GM19023 (cell line): ENCODE data around the gene PALMD.

Source experiments
- ATAC-seq: cut with Tn5 transposase; IDR thresholded peaks from one replicate; pipeline ENCODE4 v1.9.1; 2021; ENCODE audit warnings: mild to moderate bottlenecking, moderate library complexity; ENCODE audit not compliant: unreplicated experiment

The PALMD gene

DNA sequence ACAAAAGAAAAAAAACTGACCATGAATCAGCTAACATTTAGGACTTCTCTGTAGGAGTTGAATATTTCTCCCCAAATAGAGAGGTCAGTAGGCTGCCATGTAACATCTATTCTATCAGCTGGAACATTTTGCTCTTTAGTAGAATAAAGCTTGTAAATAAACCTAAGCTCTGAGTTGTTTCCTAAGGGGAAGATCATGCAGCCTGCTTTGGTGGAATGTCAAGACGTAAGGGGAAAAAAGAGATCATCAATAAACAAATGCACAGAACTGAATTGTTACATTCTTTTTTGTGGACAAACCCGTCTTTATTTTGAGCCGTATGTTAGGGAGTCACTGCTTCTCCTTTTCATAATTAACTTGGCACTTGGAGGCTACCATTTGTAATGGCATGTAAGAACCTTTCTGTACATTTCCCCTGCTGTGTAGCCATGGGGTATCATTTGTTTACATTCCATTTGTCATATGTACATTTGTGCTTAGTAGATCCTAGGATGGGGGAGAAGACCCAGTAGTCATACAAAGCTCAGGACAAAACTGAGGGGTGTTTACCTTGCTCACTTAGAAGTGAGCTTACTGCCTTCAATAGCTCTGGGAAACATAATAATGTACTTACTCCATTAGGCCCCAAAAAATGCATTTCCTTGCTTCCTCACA is 10.8 kb upstream of the PALMD start:
- no peak for ATAC-seq

DNA sequence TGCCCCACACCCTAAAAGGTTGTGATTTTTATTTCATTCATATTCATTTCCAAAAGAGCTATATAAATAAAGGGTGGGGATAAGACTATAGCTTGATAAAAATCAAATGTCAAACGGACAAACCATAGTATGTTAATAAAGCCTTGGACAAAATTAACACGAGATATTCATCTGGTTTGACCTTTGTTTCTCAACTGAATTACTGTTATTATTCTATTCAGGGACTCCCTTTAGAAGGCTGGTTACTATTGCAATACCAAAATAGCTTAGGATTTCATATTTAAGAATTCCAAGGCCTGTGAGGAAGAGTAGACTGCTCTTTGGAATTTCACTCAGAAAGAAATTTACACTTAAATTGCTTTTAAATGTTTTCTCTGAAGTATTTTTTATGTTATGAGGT is 10.2 kb upstream of the PALMD start:
- no peak for ATAC-seq

DNA sequence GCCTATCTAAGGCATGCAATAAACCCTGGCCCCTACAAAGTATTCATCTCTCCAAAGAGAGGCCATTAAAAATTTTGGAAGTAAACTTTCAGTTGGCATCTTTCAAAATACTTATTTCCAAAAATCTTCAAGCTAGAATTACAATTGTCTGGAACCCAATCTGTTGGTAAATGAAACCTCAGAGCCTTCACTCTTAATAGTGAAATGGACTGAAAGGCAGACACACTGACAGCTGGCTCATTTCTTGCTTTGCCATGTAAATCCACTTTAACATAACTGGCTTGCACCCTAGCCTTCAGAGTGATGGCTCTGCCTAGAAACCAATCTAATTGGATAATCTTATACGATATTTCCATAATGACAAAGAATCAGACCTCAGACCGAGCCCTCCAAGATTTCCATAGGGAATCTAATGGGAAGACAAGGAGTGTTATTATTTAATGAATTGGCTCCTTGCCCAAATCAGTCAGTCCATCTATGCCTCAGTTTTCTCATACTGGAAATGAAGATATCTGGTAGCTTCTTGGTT is 9.2 kb upstream of the PALMD start:
- no peak for ATAC-seq

DNA sequence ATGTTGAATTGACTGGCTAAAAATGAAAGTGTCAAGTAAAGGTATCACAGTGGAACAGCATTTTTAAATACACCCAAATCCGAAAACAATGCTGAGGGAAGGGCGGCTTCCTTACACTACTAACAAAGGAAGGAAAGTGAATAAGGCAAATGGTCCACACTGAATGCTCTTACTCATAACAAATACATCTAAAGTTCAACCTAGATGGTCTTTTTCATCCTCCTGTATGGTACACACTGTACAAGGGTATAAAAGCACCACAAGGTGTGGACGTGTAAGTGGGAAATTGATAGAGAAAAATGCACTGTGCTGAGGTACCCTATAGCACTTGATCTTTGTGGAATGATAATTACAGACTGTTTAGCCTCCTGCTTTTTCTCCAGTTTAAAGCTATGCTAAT is 7.1 kb upstream of the PALMD start:
- no peak for ATAC-seq

DNA sequence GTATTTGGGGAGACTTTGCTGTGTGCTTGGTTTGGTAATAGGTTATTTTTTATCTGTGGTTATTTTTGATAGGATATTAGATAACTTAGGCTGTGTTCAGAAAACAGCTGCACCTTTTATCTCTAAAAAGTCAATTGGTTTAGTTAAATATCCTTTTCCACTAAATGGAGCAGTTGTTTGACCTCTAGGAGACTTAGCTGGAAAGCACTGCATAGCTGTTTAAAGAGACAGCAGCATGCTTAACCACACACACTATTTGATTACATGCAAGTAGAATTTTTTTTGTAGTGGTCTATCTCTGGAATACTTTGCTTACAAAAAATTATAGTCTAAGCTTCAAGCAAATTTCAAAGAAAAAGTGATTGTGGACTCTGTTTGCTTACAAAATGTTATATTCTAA is 6.5 kb upstream of the PALMD start:
- no peak for ATAC-seq

DNA sequence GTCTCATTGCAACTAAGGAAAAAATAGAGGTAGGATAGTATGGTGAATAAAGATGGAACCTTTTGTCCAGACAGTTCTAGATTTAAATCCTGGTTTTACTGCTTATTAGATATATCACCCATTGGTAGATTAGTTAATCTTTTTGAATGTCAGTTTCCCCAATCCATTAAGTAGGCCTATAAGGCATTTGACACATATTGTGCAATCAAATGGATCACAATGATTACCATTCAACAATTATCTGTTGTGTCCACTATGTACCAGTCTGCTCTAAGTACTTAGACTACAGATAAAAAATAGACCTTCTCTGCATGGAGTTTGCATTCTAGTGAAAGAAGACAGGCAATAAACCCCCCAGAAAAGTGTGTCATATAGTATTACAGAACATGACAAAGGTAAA is 6.0 kb upstream of the PALMD start:
- no peak for ATAC-seq

DNA sequence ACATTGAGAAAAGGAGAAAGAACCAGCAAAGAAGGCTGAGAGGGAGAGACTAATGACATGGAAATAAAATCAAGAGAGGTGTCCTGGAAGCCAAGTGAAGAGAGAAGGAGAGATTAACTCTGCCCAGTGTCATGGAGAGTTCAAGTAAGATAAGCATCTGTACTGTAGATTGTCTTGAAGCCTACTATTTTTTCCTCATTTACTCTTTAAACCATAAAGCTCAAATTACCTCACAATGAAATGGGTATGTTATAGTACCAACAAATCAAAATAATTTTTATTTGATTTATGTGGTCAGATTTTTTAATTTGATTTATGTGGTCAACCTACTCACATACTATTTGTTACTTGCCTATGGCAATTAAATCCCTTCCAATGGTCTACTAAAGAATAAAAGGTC is 5.2 kb upstream of the PALMD start:
- ATAC-seq: no peak

DNA sequence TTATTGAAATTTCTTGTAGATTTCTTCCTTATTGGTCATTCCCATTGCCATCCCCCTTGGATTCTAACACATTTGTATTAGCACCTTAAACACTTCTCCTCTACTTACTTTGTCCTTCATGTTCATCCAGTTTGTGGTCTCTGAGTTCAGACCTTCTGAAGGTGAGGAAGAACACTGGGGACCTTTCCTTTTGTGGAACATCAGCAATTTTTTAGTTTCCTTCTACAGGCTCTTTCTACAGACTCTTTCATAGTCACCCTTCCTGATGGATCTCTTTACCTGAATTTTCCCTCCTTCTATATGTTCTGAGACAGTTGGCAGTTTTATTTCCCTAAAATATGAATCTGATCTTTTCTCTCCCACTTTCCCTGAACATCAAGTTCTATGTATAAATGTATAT is 4.4 kb upstream of the PALMD start:
- no peak for ATAC-seq

DNA sequence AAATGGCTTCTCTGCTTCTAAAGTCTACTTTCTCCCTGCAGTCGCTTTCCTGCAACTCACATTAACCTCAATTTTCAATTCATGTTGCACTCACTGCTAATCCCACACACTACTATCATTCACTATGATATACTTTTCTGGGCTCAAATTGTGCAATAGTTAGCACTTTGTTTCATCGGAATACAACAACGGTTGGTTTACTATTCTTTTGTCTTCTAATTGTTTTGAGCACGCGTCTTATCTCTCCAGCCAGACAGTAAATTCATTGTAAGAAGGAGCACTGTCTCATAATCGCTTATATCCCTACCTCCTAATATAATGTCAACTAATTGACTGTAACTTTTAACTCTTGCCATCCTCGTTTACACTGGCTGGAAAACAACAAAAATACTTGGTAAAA is 3.9 kb upstream of the PALMD start:
- no peak for ATAC-seq

DNA sequence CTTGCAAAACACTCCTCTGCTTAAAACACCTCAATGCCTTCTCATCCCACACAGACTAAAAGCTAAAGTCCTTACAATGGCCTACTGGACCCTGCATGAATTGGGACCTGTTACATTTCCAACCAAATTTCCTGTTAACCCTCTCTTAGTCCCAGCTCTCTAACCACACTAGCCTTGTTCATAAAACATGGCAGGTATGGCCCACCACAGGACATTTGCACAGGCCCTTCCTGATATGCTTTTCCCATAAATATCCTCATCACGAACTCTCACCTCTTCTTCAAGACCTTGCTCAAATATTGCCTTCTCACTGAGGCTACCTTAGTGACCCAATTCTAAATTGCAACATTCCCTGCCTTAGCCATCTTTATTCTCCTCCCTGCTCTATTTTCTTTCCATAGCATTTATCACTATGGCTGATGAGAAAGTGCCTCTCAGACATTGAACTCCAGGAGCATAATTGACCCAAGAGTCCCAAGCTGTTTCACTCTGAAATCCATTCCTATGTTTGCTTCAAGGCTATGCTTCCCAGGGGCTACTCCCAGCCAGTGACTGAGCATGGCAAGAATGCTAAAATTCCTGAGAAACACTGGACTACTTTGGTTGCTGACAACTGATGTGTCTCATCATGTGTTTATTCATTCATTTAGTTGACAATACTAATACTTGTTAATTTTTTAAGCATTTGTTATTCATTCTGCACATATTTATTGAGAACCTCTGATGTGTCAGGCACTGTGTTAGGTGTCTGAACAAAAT is 2.7 kb upstream of the PALMD start:
- ATAC-seq: no peak

DNA sequence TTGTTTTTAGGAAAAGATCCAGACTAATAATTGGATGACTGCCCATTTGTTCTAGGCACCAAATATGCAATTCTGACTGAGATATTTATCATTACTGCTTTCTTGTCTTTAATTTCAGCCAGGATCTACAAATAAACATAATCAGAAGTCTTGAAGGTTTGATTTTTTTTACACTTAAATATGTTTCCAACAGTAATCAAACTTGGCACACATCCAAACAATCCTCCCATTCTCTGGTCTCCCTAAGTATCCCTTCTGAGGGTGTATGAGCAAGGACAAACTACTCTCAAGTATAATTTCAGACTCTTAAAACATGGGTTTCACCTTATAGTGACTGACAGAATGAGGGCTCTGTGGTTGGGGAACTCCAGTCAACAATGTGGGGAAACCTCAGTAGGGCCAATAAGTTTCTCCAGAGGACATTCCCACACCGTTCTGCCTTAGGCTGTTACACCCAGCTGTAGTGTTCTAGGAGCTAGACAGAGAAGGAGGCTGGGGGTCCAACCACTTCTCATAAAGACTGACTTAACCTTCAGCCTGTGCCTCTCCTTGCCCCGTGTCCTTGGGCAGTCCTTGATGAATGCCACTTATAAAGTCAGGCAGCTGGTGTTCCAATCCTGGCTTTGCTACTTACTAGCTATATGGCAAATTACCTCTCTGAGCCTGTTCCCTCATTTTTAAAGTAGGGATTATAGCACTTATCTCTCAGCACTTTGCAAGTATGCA is 1.5 kb upstream of the PALMD start:
- peak; percentile 62 for ATAC-seq

DNA sequence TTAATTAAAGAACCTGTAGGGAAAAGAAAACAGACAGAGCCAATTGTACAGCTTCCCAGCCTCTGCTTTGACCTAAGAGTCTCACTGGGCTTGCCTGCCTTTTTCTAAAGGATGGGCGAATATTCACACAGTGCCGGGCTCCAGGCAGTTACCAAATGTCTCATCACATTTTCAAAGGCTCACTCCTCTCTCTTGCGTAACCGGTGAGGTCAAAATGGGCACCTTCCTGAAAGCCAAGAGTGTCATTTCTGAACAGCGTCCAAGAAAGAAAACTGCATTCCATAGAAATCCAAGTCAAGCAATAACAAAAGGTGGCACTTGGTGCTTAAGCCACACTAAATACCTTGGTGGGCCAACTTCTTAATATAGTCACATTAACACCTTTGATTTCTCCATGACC is 710 bp upstream of the PALMD start:
- no peak for ATAC-seq

DNA sequence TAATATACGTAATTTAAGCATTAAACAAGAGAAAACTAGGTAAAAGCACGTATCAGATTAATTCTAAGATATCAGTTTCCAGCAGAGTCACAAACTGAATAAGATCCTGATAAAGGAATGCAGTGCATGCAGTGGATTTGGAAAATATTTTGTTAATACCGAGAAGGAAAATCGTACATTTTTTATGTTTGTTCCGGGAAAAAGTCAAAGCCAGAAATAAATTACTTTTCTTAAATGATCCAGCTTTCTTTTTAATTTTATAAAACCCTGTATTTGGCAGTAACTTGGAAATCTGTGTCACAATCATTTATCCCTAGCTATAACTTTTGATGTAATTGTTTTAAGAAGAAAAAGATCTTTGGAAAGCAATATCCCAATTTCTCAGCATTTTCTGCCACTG is 955 bp downstream of the PALMD start:
- no peak for ATAC-seq

DNA sequence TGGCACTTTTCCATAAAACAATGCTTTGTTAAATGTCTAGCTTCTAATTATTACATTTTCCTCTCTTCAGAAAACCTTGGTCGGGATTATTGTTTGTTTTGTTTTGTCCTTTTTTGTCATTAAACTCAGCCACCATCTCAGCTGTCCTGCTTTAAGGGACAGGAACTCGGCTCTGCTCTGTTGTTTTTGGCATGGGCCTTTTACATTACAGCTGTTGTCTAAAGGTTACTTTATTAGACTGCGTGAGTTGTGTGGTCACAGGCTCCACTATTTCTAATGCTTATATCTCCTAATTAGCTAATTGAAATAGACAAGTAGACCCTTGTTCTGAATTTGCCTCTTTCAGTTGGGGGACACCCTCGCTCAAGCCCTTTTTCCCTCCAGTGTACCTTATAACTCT is 1.6 kb downstream of the PALMD start:
- ATAC-seq: no peak

DNA sequence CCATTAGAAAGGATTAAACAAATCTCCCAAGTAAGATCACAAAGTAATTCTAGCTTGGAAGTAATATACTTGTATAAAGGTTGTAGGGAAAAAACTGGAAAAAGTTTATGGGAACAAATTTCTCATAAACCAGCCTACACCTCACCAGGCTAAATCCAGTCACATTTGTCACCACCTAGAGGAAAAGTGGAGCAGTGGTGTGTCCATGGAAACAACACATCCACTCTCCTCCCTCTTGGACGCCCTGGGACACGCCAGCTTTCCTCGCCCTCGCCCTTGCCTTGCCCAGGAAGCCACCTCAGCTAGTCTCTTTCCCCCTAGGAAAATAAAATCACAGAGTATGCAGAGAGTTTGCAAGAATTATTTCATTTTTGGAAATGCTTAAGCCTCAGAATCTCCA is 2.2 kb downstream of the PALMD start:
- no peak for ATAC-seq

DNA sequence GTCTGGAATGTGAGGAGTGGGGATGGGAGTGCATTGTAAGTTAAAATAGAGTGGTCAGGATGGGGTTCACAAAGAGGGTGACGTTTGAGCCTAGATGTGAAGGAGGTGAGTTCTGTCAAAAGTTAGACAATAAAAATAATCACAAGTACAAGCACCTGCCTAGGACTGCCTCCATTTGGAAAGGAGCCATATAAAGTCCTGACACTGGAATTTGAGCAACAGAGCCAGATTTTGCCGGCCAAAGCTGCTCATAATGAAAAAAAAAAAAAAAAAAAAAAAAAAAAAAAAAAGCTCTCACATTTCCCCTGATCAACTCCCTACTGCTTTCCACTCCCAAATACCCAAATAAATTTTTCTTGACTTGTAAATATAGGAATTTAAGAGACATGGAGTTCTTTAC is 4.1 kb downstream of the PALMD start:
- ATAC-seq: no peak

DNA sequence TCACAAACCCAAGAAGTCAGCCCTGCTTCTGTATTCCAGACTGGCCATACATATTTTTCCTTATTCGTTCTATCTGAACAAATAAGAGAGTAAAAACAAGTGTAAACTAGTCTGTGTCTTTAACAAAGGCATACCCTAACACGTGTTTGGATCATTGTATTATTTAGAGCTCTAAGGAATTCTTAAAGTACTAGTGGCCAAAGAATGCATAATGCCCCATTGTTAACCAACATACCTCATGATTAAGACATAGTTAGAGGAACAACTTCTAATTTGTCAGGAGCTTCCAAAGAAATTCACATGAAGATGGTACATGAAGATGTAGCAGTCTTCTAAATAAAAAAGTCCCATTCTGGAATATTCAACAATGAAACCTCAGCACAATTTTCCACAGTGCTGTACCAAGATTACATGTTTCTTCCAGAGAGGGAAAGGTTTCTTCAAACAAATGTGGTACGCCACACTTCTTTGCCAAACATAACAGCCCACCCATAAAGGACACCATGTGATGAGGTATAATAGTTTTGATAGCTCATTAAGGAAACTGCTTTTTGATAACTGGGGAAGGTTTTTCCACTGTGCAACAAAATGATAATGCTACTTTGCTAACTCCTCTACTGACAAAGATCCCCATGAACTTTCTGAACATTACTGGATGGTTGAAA is 5.0 kb downstream of the PALMD start:
- ATAC-seq: no peak

DNA sequence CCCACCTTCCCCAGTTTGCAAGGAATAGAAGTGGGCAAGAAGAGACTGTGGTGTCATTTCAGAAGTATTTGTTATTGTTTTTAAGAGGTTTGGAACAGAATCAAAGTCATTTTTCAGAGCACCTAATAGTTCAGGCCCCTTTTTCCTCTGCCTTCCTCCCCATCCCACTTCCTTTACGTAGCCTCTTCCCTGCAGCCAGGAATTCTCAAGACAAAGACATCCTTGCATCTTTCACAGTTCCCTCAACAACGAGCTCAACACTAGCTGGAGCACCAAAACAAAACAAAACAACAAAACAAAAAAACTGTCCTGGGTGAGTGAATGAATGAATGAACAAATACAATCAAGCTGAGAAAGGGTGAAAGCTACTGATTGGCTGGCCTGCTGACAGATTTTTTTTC is 7.0 kb downstream of the PALMD start:
- no peak for ATAC-seq

DNA sequence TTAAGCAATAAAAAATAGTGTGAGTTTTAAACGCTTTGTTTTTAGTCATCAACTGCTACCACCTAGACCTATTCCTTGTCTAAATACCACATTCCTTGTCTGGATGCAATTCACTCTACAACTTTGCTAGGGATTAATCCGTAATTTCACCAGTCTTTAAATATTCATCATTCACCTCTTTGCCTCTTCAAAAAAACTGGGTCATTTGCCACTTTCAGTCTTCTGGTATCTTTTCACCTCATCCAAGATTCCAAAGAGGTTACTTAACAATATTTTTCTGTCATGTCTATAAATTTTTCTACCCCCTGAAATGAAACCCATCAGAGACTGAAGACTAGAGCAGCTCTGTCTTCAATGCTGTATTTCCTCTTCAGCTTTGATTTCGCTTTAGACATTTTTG is 9.5 kb downstream of the PALMD start:
- no peak for ATAC-seq

DNA sequence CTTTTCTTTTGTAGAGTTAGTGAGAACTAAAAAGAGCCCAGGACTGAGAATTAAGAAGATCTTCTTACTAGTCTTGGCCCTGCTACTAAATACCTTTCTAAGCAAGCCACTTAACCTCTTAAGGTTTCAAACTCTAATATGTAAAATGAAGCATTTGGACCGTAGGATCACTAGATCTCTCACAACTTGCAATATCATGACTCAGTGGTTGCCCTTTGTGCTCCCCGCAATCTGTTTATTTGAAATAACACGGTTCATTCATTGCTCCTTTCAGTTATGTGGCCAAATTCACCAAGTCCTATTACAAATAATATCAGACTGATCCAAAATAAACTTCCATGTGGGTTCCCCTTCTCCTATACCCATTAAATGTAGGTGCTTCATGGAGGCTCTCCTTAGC is 10.8 kb downstream of the PALMD start:
- no peak for ATAC-seq

DNA sequence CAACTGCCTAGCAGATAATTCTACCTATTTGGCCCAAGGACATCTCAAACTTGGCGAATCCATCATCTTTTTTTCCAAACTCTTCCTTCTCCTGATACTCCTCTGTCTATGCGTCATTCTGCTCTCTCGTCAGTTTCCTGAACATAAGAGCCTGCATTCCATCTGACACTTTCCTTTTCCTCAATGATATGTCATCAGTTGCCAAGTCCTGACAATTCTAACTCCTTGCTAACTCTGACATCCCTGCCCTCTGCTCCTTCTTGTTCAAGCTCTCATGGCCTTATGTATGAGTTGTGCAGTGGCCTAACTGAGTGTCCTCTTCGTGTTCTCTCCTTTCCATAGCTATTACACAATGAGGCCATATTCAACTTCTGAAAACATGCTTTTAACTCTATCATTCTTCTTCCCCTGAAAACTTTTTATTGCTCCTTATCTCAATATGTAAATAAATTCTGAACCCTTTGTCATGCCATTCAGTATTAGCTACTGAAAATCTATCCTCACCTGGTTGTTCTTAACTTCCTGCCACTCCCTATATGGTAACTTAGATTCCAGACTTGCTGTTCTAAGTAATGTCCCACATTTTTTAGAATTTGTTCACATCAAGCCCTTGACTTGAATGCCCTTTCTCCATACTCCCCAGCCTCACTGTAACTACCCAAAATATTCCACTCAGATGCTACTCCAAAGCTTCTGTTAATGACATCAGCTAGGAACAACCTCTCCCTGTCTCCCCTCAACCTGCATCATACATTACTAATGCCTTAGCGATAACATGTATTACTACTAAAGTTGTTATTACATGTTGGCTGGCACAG is 11.5 kb downstream of the PALMD start:
- no peak for ATAC-seq
